RWPE2 (cell line): ENCODE results near the gene TTYH2.
"Not testable (repeated sequence)": the region's sequence is repeated elsewhere in the genome, so short reads cannot be mapped to it uniquely, and the experiment has no call there.

Source experiments
- ATAC-seq: fragments of 200-7000 bp; cut with Tn5 transposase; 3 replicates; pipeline ENCODE4 v1.9.1; 2021; ENCODE audit warnings: low read depth
- DNase-seq: peaks from one replicate; pipeline ENCODE4 v3.0.0-alpha.2; 2020; ENCODE audit warnings: low spot score
- H3K27ac ChIP-seq: fragments of 450-650 bp; 2 replicates; pipeline ENCODE4 v1.5.1; 2017; ENCODE audit warnings: mild to moderate bottlenecking; ENCODE audit not compliant: poor library complexity, severe bottlenecking
- H3K27me3 ChIP-seq: fragments of 250-450 bp; sonication (Bioruptor Pico); 2 replicates; pipeline ENCODE4 v1.5.1; 2021; ENCODE audit warnings: mild to moderate bottlenecking, moderate library complexity; ENCODE audit not compliant: insufficient read depth, poor library complexity, severe bottlenecking
- H3K36me3 ChIP-seq: fragments of 250-450 bp; sonication (Bioruptor Pico); 2 replicates; pipeline ENCODE4 v1.5.1; 2020; ENCODE audit warnings: low read depth, mild to moderate bottlenecking, moderate library complexity
- H3K4me1 ChIP-seq: fragments of 250-450 bp; sonication (Bioruptor Pico); 2 replicates; pipeline ENCODE4 v1.5.1; 2021; ENCODE audit warnings: mild to moderate bottlenecking, moderate library complexity; ENCODE audit not compliant: insufficient read depth, poor library complexity, severe bottlenecking
- H3K4me3 ChIP-seq: fragments of 250-450 bp; sonication (Bioruptor Pico); 2 replicates; pipeline ENCODE4 v1.5.1; 2021; ENCODE audit warnings: mild to moderate bottlenecking, moderate library complexity; ENCODE audit not compliant: severe bottlenecking
- H3K9me3 ChIP-seq: fragments of 250-450 bp; sonication (Bioruptor Pico); 2 replicates; pipeline ENCODE4 v1.5.1; 2021; ENCODE audit warnings: mild to moderate bottlenecking, moderate library complexity; ENCODE audit not compliant: severe bottlenecking
- TF ChIP-seq, protein P1 (sequence below): fragments of 450-650 bp; IDR thresholded peaks from one replicate; pipeline ENCODE4 v1.5.1; 2017; ENCODE audit warnings: mild to moderate bottlenecking, moderate library complexity; ENCODE audit not compliant: poor library complexity, severe bottlenecking

Gene TTYH2

GRCh38 chr17:74262601-74263000 is 49.2 kb downstream of the TTYH2 start:
- DNase-seq (no peak), ATAC-seq (no peak)
- no peaks in the 10 kb centered on the region for H3K36me3 ChIP-seq
- TF ChIP-seq, protein P1, sequence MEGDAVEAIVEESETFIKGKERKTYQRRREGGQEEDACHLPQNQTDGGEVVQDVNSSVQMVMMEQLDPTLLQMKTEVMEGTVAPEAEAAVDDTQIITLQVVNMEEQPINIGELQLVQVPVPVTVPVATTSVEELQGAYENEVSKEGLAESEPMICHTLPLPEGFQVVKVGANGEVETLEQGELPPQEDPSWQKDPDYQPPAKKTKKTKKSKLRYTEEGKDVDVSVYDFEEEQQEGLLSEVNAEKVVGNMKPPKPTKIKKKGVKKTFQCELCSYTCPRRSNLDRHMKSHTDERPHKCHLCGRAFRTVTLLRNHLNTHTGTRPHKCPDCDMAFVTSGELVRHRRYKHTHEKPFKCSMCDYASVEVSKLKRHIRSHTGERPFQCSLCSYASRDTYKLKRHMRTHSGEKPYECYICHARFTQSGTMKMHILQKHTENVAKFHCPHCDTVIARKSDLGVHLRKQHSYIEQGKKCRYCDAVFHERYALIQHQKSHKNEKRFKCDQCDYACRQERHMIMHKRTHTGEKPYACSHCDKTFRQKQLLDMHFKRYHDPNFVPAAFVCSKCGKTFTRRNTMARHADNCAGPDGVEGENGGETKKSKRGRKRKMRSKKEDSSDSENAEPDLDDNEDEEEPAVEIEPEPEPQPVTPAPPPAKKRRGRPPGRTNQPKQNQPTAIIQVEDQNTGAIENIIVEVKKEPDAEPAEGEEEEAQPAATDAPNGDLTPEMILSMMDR: no peak
- H3K9me3 ChIP-seq: no peaks in the 10 kb centered on the region
- no peak overlapping the region for H3K27ac ChIP-seq
- peaks cover 8% of the 10 kb centered on the region for H3K27me3 ChIP-seq
- H3K4me1 ChIP-seq: no peaks in the 10 kb centered on the region
- no peak overlapping the region for H3K4me3 ChIP-seq

DNA sequence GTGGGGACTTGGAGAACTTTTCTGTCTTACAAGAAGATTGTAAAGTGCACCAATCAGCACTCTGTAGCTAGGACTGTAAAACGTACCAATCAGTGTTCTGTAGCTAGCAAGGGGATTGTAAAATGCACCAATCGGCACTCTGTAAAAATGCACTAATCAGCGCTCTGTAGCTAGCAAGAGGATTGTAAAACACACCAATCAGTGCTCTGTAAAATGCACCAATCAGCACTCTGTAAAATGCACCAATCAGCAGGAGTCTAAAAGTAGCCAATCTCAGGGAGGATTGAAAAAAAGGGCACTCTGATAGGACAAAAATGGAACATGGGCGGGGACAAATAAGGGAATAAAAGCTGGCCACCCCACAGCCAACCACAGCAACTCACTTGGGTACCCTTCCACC is 53.7 kb downstream of the TTYH2 start:
- not testable (repeated sequence) for H3K4me1 ChIP-seq, H3K36me3 ChIP-seq, H3K27ac ChIP-seq, DNase-seq, H3K9me3 ChIP-seq, ATAC-seq, H3K4me3 ChIP-seq, H3K27me3 ChIP-seq

DNA sequence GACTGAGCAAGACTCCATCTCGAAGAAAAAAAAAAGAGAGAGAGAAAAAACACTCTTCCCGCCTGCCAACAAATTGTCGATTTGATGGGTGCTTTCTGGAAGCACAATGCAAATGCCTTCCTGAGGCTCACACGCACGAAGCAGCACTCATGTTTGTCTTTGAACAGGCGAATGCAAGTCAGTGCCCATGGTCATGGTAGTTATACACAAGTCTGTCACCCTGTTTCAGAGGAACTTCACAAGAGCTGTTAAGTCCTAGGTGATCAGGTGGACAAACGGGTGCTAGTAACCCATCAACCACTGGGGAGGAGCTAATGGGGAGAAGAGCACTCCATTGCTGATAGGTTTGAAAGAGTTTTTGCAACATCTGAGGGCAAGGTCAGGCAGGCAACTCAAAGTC is 54.2 kb downstream of the TTYH2 start:
- H3K27me3 ChIP-seq: no peaks in the 10 kb centered on the region
- DNase-seq (no peak), ATAC-seq (no peak)
- H3K4me1 ChIP-seq: no peaks in the 10 kb centered on the region
- H3K27ac ChIP-seq: no peak overlapping the region
- TF ChIP-seq, protein P1: no peak
- no peak overlapping the region for H3K4me3 ChIP-seq
- H3K9me3 ChIP-seq: no peaks in the 10 kb centered on the region
- H3K36me3 ChIP-seq: no peaks in the 10 kb centered on the region

- DNase-seq: no peak
- Histone ChIP-seq H3K4me3 (no peak overlapping the region), H3K27ac (no peak overlapping the region), H3K4me1 (no peaks in the 10 kb centered on the region), H3K36me3 (no peaks in the 10 kb centered on the region), H3K27me3 (peaks cover 2% of the 10 kb centered on the region), H3K9me3 (no peaks in the 10 kb centered on the region)
- no peak for ATAC-seq
- TF ChIP-seq, protein P1: no peak
Measured at GRCh38 chr17:74267987-74268499, 54.7 kb downstream of the TTYH2 start.

- H3K9me3 ChIP-seq: no peaks in the 10 kb centered on the region
- no peak overlapping the region for H3K4me3 ChIP-seq
- ATAC-seq (no peak), DNase-seq (no peak)
- H3K4me1 ChIP-seq: no peaks in the 10 kb centered on the region
- H3K27ac ChIP-seq: no peak overlapping the region
- no peaks in the 10 kb centered on the region for H3K36me3 ChIP-seq
- H3K27me3 ChIP-seq: peaks cover 7% of the 10 kb centered on the region
- TF ChIP-seq, protein P1: no peak
Measured at GRCh38 chr17:74268558-74268957, 55.2 kb downstream of the TTYH2 start.
